GDM1 (cell line): ENCODE results near the gene PDSS2.
"Not testable (repeated sequence)": the region's sequence is repeated elsewhere in the genome, so short reads cannot be mapped to it uniquely, and the experiment has no call there.

Experiments
- DNase-seq: peaks from one replicate; lab custom pipeline; 2025; lab: John Stamatoyannopoulos, UW

Gene PDSS2

GRCh38 chr6:107459283-107460082, at the start of gene PDSS2:
PDSS2 (minus strand) TSS chr6:107459564; CDS start chr6:107459285, 279 bp downstream.
- peak; percentile 93 for DNase-seq

GRCh38 chr6:107506145-107506544, 46.8 kb upstream of the PDSS2 start:
- DNase-seq, result no peak

- no peak for DNase-seq
Observed at GRCh38 chr6:107504270-107505026, 45.1 kb upstream of the PDSS2 start.

GRCh38 chr6:107496892-107497684, 37.7 kb upstream of the PDSS2 start:
- DNase-seq, result no peak

- no peak for DNase-seq
Observed at GRCh38 chr6:107495971-107496370, 36.6 kb upstream of the PDSS2 start.

- DNase-seq, result no peak
Observed at GRCh38 chr6:107495196-107495643, 35.9 kb upstream of the PDSS2 start.

GRCh38 chr6:107493158-107494057, 34.0 kb upstream of the PDSS2 start:
- no peak for DNase-seq

GRCh38 chr6:107491760-107492660, 32.6 kb upstream of the PDSS2 start:
- no peak for DNase-seq

- DNase-seq, result no peak
Observed at GRCh38 chr6:107491138-107491609, 31.8 kb upstream of the PDSS2 start.

GRCh38 chr6:107490566-107491137, 31.3 kb upstream of the PDSS2 start:
- no peak for DNase-seq

- no peak for DNase-seq
Observed at GRCh38 chr6:107489636-107490565, 30.5 kb upstream of the PDSS2 start, which contains the start of gene SOBP. SOBP (plus strand) TSS chr6:107490117; CDS start chr6:107490617, 500 bp downstream.

GRCh38 chr6:107488875-107489635, 29.7 kb upstream of the PDSS2 start:
- DNase-seq, result no peak

- no peak for DNase-seq
Observed at GRCh38 chr6:107488174-107488874, 29.0 kb upstream of the PDSS2 start.

- no peak for DNase-seq
Observed at GRCh38 chr6:107485157-107485556, 25.8 kb upstream of the PDSS2 start.

GRCh38 chr6:107479089-107479690, 19.8 kb upstream of the PDSS2 start:
- DNase-seq, result no peak

- DNase-seq, result not testable (repeated sequence)
Observed at GRCh38 chr6:107475826-107476225, 16.5 kb upstream of the PDSS2 start.

- not testable (repeated sequence) for DNase-seq
Observed at GRCh38 chr6:107475360-107475759, 16.0 kb upstream of the PDSS2 start.
